Gastroesophageal sphincter (tissue), 4 donors: ENCODE measurements around the gene CLDND1. TPM values are rescaled to one million over a fixed set of nuclear protein-coding genes. Genes with fewer than 3 reads are reported as not detected.

Experiments
- ATAC-seq: fragments of 150-250 bp; one replicate; pipeline ENCODE4 v1.9.1; 2016; ENCODE audit warnings: mild to moderate bottlenecking, moderate library complexity
- H3K27ac ChIP-seq, 4 donors: fragments of 200-600 bp; sonication (generic) in 3 of 4; 1 replicate in 3 of 4; 2 replicates in 1 of 4; pipeline ENCODE4 v1.5.1; 2016 to 2019
- H3K27me3 ChIP-seq: fragments of 200-600 bp; sonication (generic); one replicate; pipeline ENCODE4 v1.5.1; 2019
- H3K36me3 ChIP-seq, 2 donors: fragments of 200-600 bp; sonication (generic); one replicate each; pipeline ENCODE4 v1.5.1; 2019; ENCODE audit warnings: control low read depth in 1 of 2
- H3K4me1 ChIP-seq, 3 donors: fragments of 200-600 bp; sonication (generic); 1 replicate in 2 of 3; 2 replicates in 1 of 3; pipeline ENCODE4 v1.5.1; 2016 to 2019; ENCODE audit warnings: control low read depth in 2 of 3
- H3K4me3 ChIP-seq, 2 donors: fragments of 200-600 bp; sonication (generic); one replicate each; pipeline ENCODE4 v1.5.1; 2019; ENCODE audit warnings: mild to moderate bottlenecking in 1 of 2, moderate library complexity in 1 of 2
- H3K9me3 ChIP-seq, 3 donors: fragments of 200-600 bp; sonication (generic); one replicate each; pipeline ENCODE4 v1.5.1; 2017 to 2019; ENCODE audit warnings: control low read depth in 2 of 3
- CTCF ChIP-seq, 4 experiments: fragments of 200-600 bp in 2 of 4; fragments of 450-650 bp in 2 of 4; sonication (generic) in 1 of 4; IDR thresholded peaks; one replicate each; pipeline ENCODE4 v1.5.1; 2017 to 2019; ENCODE audit warnings: antibody characterized with exemption in 4 of 4, mild to moderate bottlenecking in 2 of 4, moderate library complexity in 2 of 4
- EP300 ChIP-seq: sonication (generic); formaldehyde crosslinking; IDR thresholded peaks from one replicate; pipeline ENCODE4 v1.6.1; 2017; ENCODE audit warnings: antibody characterized with exemption, mild to moderate bottlenecking
- POLR2A ChIP-seq, 2 donors: fragments of 450-650 bp; IDR thresholded peaks; one replicate each; pipeline ENCODE4 v1.6.1; 2017; ENCODE audit warnings: antibody characterized with exemption in 2 of 2, mild to moderate bottlenecking in 2 of 2, moderate library complexity in 1 of 2
- POLR2AphosphoS5 ChIP-seq: sonication (generic); formaldehyde crosslinking; IDR thresholded peaks from one replicate; pipeline ENCODE4 v1.6.1; 2017; ENCODE audit warnings: antibody characterized with exemption
- whole genome bisulfite sequencing, 2 donors: methylation state at CpG; one replicate each; pipeline ENCODE4 v1.1.5; 2018; ENCODE audit warnings: low coverage in 1 of 2; 5-methylcytosine and 5-hydroxymethylcytosine counted together
- total RNA-seq, 4 donors: library from RNA; depleted of rRNA; stranded (reverse); fragments of >200 nt; gene quantifications; one replicate each; pipeline ENCODE4 v1.1.0, GENCODE V29; 2016

Gene CLDND1
- total RNA-seq, 4 donors from 2014 or later: 117 to 228 (median 183) TPM

- Histone ChIP-seq H3K27ac (no peak overlapping the region), H3K27me3 (peaks cover 18% of the 10 kb centered on the region), H3K4me3 (no peak overlapping the region), H3K4me1 (no peaks in the 10 kb centered on the region), H3K9me3 (no peaks in the 10 kb centered on the region), H3K36me3 (no peaks in the 10 kb centered on the region)
- TF ChIP-seq EP300: no peak
- 84 to 96% methylated on average over 2 of the region's 2 CpGs for WGBS, 2 donors
- ATAC-seq: no peak
These were observed 28.5 kb upstream of the CLDND1 start for GRCh38 chr3:98551236-98551635.

- no peak for TF ChIP-seq CTCF (IDR thresholded peaks at IDR 0.05)
- H3K36me3 ChIP-seq: no peaks in the 10 kb centered on the region
These were observed 28.1 kb upstream of the CLDND1 start for GRCh38 chr3:98550833-98551232.

GRCh38 chr3:98548544-98548943, 25.8 kb upstream of the CLDND1 start:
- Histone ChIP-seq H3K27me3 (peaks cover 18% of the 10 kb centered on the region), H3K27ac (no peak overlapping the region), H3K4me3 (no peak overlapping the region), H3K36me3 (no peaks in the 10 kb centered on the region), H3K9me3 (no peaks in the 10 kb centered on the region), H3K4me1 (no peaks in the 10 kb centered on the region)
- ATAC-seq: no peak
- no peak for TF ChIP-seq POLR2AphosphoS5
- TF ChIP-seq EP300: no peak
- TF ChIP-seq CTCF (IDR thresholded peaks at IDR 0.05): no peak
- no peak for TF ChIP-seq POLR2A (IDR thresholded peaks at IDR 0.05)
- WGBS, 2 donors: 40 to 85% methylated on average over 2 to 4 of the region's 5 CpGs

More at GRCh38 chr3:98550833-98551232, 28.1 kb upstream of the CLDND1 start:
- no peak overlapping the region for H3K4me3 ChIP-seq
- no peaks in the 10 kb centered on the region for H3K9me3 ChIP-seq
- peaks cover 18% of the 10 kb centered on the region for H3K27me3 ChIP-seq
- H3K27ac ChIP-seq: no peak overlapping the region
- H3K4me1 ChIP-seq: no peaks in the 10 kb centered on the region
- no peak for ATAC-seq
- 94 to 100% methylated on average over 3 of the region's 3 CpGs for WGBS, 2 donors

- 77% methylated on average over 5 of the region's 5 CpGs for WGBS, 2 donors
These were observed 23.2 kb upstream of the CLDND1 start for GRCh38 chr3:98545940-98546339.

GRCh38 chr3:98542623-98543022, 19.9 kb upstream of the CLDND1 start:
- TF ChIP-seq POLR2A (IDR thresholded peaks at IDR 0.05): no peak
- TF ChIP-seq CTCF (IDR thresholded peaks at IDR 0.05): no peak
- TF ChIP-seq POLR2AphosphoS5: no peak
- TF ChIP-seq EP300: no peak
- no peaks in the 10 kb centered on the region for H3K36me3 ChIP-seq
- H3K4me1 ChIP-seq: no peaks in the 10 kb centered on the region
- no peak overlapping the region for H3K27ac ChIP-seq
- ATAC-seq: no peak
- no peak overlapping the region for H3K4me3 ChIP-seq
- H3K27me3 ChIP-seq: peaks cover 7% of the 10 kb centered on the region
- 60 to 88% methylated on average over 1 of the region's 1 CpG for WGBS, 2 donors
- H3K9me3 ChIP-seq: no peaks in the 10 kb centered on the region

More at GRCh38 chr3:98545940-98546339, 23.2 kb upstream of the CLDND1 start:
- ATAC-seq: no peak
- no peaks in the 10 kb centered on the region for H3K36me3 ChIP-seq
- no peak overlapping the region for H3K4me3 ChIP-seq
- H3K27ac ChIP-seq: no peak overlapping the region
- peaks cover 18% of the 10 kb centered on the region for H3K27me3 ChIP-seq
- TF ChIP-seq POLR2AphosphoS5 (no peak), CTCF (IDR thresholded peaks at IDR 0.05) (no peak)
- H3K9me3 ChIP-seq: no peaks in the 10 kb centered on the region
- no peaks in the 10 kb centered on the region for H3K4me1 ChIP-seq

GRCh38 chr3:98541695-98542094, 19.0 kb upstream of the CLDND1 start:
- H3K27me3 ChIP-seq: no peaks in the 10 kb centered on the region
- TF ChIP-seq POLR2AphosphoS5 (no peak), POLR2A (IDR thresholded peaks at IDR 0.05) (no peak), CTCF (IDR thresholded peaks at IDR 0.05) (no peak), EP300 (no peak)
- no peaks in the 10 kb centered on the region for H3K4me1 ChIP-seq
- 86 to 100% methylated on average over 1 of the region's 1 CpG for WGBS, 2 donors
- H3K27ac ChIP-seq: no peak overlapping the region
- no peak for ATAC-seq
- H3K9me3 ChIP-seq: no peaks in the 10 kb centered on the region
- H3K36me3 ChIP-seq: no peaks in the 10 kb centered on the region
- H3K4me3 ChIP-seq: no peak overlapping the region
